Fibroblast of pulmonary artery (primary cell): ENCODE results near the gene SASH1.
"Not testable (repeated sequence)": the region's sequence is repeated elsewhere in the genome, so short reads cannot be mapped to it uniquely, and the experiment has no call there.

Experiments
- DNase-seq: peaks from one replicate; pipeline ENCODE4 v3.0.0-alpha.2; 2010; ENCODE audit warnings: low read depth
- H3K4me3 ChIP-seq: replicated peaks from 2 replicates; pipeline ENCODE4 v1.5.1; 2011; ENCODE audit warnings: low read depth, mild to moderate bottlenecking, control low read depth, low read length, moderate library complexity
- CTCF ChIP-seq: IDR thresholded peaks from 2 replicates; pipeline ENCODE4 v1.5.1; 2011; ENCODE audit warnings: mild to moderate bottlenecking, control low read depth, low read length, inconsistent platforms; ENCODE audit errors: missing control alignments

SASH1 gene

GRCh38 chr6:148577687-148578488 lies 235.2 kb downstream of the SASH1 start:
- peak; percentile 86 for DNase-seq
- peak; percentile 96 for TF ChIP-seq CTCF
- no peak overlapping the region for H3K4me3 ChIP-seq

- TF ChIP-seq CTCF = no peak
- DNase-seq = no peak
- no peak overlapping the region for H3K4me3 ChIP-seq
Measured at GRCh38 chr6:148578489-148578814, 235.8 kb downstream of the SASH1 start.

GRCh38 chr6:148578837-148579565 lies 236.4 kb downstream of the SASH1 start:
- no peak for DNase-seq
- no peak overlapping the region for H3K4me3 ChIP-seq
- no peak for TF ChIP-seq CTCF

GRCh38 chr6:148580442-148580841 lies 237.8 kb downstream of the SASH1 start:
- no peak overlapping the region for H3K4me3 ChIP-seq
- TF ChIP-seq CTCF = no peak
- no peak for DNase-seq

- no peak overlapping the region for H3K4me3 ChIP-seq
- no peak for TF ChIP-seq CTCF
- no peak for DNase-seq
Measured at GRCh38 chr6:148583631-148584030, 241.0 kb downstream of the SASH1 start.

GRCh38 chr6:148585641-148586040 lies 243.0 kb downstream of the SASH1 start:
- H3K4me3 ChIP-seq, DNase-seq: not testable (repeated sequence)

GRCh38 chr6:148590883-148591282 lies 248.2 kb downstream of the SASH1 start:
- no peak for DNase-seq
- no peak overlapping the region for H3K4me3 ChIP-seq
- TF ChIP-seq CTCF = no peak
